ENCODE measurements around the gene CDIP1.

CDIP1 gene

DNA sequence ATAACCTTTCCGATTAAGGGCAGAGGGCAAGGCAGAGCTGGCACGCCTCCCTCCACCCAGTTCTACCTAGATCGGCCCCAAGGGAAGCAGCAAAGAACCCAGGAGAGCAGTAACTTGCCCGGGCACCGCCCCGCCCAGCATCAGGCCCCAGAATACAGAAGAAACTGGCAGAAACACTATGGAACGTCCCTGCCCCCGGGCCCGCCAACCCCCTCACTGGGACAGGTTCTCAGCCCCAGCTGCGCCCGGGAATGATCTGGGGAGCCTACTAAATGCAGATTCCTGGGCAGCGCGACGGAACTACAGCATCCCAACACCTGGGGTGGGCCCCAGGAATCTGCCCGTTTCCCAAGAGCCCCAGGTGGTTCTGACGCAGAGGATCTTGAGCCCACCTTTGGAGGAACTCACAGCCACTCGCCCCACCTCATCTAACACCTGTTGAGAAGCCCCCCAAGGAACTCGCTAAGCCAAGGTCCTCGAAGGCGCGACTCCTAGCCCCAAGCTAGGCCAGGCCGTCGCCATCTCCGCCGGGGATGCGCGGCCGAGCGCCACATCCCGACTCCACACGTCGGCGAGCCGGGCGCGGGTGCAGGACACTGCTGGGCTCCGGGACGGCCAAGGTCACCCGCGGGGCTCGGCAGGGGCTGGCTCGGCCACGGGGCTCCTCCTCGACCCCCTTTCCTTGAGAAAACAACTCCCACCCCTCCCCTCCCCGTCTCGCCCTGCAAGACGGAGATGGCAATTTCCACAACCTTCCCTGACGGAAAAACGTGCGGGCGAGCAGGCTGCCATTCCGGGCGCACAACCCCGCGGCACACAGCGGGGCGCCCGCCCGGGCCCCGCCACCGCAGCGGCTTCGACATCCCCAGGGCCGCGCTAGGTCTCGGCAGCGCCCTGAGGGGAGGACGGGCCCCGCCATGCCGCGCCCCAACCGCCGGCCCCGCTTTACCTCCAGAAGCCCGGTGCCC is 913 bp downstream of the CDIP1 start:
- no peak for DNase-seq

- DNase-seq = no peak
Observed at GRCh38 chr16:4536391-4537106, 2.0 kb downstream of the CDIP1 start.

DNA sequence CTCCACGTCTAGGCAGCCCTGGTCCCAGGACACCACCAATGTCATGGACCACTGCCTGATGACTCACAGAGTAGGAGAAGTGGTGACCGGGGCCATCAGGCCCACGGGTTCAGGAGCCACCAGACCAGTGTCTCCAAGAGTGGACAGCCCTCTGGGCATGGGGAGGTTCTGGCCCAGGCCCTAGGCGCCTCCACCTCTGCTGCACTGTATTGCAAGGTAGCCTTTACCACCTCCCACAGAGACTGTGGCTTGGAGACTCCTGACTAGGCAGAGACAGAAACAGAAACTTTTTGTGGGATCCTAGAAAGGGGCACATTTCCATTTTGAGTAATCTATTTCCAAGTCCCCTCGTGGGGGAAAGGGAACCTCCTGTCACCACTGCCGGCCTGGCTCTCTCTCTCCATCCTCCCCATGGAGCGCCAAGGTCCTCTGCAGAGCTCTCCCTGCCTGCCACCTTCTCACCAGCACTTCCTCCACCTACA is 2.9 kb downstream of the CDIP1 start:
- no peak for DNase-seq

DNA sequence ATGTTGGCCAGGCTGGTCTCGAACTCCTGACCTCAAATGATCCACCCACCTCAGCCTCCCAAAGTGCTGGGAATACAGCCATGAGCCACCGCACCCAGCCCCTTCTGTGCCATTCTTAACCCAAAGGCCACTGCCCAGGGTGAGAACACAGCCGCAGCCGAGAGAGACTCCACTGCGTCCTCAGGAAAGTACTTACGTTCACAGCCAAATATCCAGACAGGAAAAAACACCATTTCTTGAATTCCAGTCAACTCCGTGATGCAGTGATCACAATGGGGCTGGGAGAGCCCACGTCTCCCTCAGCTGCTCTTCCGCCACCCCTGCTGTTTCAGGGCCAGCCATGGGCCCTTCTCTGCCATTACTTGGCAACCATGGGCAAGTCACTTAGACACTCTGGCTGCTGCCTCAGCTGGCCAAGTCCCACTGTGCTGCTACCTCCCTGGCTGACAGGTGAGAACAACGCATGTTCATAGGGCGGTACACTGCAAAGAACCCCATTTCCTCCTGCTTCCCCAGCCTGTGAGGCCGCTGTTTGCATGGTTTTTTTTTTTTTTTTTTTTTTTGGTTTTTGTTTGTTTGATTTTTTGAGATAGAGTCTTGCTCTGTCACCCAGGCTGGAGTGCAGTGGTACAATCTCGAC is 4.3 kb downstream of the CDIP1 start:
- no peak for DNase-seq

GRCh38 chr16:4533490-4533889 is 5.1 kb downstream of the CDIP1 start:
- DNase-seq = no peak

DNA sequence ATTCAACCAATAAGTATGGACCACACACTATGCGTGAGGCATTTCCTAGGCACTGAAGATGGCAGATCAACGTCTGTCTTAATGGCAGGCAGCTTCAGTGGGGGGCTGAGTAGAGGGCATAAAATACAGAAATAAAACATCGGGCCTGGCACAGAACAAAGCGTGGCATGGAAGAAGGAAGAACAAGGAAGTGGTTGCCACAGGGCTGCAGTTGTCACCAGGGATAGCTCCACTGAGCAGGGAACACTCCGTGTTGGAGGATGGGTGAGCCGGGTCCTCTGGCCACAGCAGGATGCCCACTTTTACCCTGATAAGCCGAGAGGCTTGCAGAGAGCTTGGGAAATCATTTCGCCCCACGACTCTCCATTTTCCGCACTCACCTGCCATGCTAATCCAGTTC is 6.3 kb downstream of the CDIP1 start:
- no peak for DNase-seq

DNA sequence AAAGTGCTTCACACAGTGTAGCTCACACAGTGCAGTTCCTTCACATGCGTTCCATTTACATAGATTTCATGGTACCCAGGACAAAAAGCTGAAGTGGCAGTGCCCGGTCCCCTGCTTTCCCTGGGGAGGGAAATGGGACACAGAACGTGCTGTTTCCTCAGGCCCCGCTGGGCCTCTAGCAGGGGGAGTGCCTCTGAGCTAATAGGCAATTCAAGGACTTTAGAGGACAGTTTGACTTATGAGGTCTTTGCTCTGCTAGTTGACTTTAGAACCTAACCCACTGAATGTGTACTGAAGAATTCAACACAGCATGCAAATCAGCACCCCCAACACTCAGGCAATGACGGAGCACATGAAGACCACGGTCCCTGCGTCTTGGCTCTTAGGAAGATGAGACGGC is 6.8 kb downstream of the CDIP1 start:
- no peak for DNase-seq

DNA sequence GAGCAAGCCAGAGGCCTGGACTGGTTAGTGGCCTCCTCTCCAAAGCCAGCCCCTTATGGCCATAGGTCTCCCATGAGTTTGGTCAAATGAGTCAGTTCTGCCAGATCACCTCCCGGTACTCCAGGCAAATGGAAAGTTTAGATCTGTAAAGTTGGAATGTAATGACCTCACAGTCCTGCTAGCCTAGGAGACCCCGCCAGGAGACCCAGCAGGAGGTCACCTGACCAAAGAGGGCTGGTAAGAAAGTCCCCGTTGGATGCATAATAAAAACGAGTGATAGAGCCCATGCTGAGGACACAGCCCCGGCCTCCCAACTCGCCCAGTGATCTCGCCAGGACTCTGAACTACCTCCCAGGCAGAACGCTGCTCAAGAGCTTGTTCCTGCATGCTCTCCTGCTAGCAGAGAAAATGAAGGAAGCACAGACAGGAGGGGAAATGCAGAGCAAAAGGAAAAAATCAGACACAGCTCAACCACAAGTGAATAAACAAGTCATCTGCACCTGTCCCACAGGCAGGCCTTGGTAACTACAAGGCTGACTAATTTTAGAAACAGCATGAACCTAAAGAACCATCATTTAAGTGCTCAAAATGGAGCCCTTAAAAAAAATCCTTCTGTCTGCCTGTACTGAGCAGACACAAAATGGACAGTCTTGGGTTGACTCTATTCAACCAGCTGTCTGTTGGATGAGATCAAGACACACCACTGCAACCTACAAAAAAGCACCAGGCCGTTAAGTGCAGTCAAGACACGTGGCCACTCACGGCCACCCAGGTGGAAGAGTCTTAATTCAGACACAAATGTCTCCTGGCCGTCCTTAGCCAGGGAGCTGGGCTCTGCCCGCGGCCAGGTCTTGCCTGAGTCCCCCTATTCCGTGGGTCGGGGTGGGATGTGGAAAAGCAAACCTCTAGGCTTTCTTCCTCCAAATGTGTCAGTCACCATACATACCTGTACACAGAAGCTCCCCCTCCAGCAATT is 9.2 kb downstream of the CDIP1 start:
- DNase-seq = no peak

- DNase-seq = no peak
Observed at GRCh38 chr16:4525634-4526277, 12.8 kb downstream of the CDIP1 start.

DNA sequence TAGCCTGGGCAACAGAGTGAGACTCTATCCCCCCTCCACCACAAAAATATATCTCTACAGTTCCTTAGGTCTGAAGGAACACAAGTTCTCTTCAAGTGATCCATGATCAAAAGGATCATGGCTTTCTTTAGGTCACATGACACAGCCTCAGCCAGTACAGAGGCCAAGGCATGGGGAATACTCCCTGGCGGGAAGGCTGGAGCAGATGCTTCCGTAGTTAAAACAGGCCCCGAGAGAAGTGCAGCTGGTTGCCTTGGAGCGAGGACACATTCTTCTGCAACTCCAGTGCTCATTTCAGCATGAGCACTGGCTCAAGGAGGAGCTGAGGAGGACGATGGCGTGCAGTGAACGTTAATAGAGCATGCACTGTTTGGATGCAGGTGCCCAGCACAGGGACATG is 13.5 kb downstream of the CDIP1 start:
- peak; percentile 52 for DNase-seq

- no peak for DNase-seq
Observed at GRCh38 chr16:4524571-4524970, 14.0 kb downstream of the CDIP1 start.

DNA sequence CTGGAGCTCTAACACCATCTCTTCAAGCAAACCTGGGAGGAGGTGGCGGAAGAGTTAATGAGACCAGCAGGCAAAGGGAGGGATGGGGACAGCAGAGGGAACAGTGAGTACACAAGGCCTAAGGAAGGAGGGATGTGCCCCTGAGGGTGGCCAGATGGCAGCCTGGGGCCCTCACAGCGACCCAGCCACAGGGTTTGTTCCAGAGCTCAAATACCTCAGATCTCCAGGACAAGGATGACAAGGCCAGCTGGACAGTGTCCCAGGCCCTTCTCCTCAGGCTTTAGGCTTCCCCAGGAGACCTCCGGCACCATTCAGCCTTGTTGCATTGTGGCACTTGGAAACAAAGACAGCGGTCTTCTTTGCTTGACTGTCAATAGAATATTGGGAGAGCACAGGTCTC is 14.9 kb downstream of the CDIP1 start:
- DNase-seq = no peak

GRCh38 chr16:4522051-4522581 is 16.5 kb downstream of the CDIP1 start:
- peak; percentile 53 for DNase-seq

DNA sequence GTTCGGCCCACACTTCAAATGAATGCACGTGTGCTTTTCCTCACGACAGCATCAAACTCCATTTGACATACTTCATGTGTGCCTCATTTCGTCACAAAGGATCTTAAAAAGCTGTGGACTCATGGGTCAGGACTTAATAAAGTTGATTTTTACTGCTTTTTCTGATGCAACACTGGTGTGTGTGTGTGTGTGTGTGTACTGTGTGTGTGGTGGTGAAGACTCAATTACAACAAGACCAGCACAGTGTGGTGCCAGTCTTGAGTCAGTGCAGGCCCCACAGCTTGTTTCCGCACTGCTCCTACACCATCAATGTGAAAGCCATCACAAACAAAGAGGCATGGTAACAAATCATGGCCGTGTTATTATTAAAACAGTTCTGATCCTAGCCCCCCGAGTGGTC is 17.7 kb downstream of the CDIP1 start:
- DNase-seq = no peak

DNA sequence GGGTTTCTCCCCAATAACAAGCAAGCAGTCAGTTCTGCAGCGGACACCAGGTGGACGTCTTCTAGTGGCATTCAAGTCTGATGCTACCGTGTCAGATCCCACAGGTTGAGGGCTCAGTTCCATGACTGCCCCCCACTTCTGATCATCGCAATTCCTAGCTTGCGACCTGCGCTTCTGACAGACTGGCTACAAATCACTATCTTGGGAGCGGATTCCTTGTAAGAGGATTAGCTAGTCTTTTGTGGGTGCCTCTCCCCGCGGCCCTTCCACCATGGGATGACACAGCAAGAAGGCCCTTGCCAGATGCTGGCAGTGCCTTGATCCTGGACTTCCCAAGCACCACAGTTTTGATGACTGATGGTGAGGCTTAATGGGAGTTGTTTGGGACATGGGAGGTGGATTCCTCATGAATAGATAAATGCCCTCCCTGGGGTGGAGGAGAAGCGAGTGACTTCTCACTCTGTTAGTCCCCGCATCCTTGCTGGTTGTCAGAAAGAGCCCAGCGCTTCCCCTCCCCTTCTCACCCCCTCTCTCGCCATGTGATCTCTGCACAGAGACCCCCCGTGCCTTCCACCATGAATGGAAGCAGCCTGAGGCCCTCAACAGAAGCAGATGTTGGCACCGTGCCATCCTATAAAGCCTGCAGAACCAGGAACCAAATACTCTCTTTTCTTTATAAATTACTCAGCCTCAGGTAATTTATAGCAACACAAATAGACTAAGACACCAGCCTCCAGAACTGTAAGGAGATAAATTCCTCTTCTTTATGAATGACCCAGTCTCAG is 19.1 kb downstream of the CDIP1 start:
- DNase-seq = no peak

GRCh38 chr16:4517812-4518680 is 20.5 kb downstream of the CDIP1 start:
- DNase-seq = peak; percentile 73

- no peak for DNase-seq
Observed at GRCh38 chr16:4515611-4516233, 22.9 kb downstream of the CDIP1 start.

- DNase-seq = no peak
Observed at GRCh38 chr16:4514606-4515005, 24.0 kb downstream of the CDIP1 start.

DNA sequence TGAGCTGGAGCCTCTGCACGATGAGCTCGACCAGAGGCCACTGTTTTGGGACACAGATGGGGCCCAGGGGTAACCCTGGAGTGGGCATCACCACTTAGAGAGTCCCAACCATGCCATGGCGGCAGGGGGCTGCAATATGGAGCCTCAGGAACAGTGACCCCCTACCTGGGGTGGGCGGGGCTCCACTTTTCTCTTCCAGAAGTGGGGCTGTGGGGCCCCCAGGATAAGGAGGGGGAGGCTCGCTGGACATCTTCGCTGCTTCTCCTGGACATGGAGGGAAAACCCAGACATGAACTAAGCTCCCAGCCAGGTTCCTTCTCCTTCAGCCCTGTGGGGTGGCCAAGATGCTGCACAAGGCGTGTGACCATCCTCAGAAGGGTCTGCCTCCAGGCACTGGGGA is 24.7 kb downstream of the CDIP1 start:
- DNase-seq = no peak
